ENCODE results near the gene C4A. TPM values are rescaled to one million over a fixed set of nuclear protein-coding genes. Genes with fewer than 3 reads are reported as not detected.
A peak's percentile ranks its signal among the peaks of the same experiment; 100 is the strongest.

C4A gene
- total RNA-seq, 1 experiment from 2014 or later = 7.0 TPM

DNA sequence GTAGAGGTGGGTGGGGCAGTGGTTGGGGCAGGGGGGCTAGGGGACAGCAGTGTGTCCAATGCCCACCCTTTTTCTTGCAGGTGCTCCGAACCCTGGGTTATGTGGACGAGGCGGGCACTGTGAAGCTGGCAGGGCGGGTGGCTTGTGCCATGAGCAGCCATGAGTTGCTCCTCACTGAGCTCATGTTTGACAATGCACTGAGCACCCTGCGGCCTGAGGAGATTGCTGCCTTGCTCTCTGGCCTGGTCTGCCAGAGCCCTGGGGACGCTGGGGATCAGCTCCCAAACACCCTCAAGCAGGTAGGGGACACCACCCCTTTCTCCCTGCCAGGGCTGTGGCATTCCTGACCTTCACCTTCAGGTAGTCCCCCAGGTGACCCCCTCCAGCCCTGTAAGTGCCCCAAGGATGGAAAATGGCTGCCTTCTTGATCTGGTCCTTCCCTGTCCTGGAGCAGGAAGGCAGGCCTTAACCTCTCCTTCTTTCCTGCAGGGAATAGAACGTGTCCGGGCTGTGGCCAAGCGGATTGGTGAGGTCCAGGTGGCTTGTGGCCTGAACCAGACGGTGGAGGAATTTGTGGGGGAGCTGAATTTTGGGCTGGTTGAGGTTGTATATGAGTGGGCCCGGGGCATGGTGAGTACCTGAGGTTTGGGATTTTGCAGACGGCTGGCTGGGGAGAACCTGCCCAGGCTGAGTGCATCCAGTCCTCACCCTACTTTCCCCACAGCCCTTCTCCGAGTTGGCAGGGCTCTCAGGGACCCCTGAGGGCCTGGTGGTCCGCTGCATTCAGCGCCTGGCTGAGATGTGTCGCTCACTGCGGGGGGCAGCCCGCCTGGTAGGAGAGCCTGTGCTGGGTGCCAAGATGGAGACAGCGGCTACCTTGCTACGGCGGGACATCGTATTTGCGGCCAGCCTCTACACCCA, 12.8 kb upstream of the C4A start:
- no peak overlapping the region for H2AFZ ChIP-seq
- H3F3A ChIP-seq (ENCODE audit: insufficient read depth, low read depth) = peaks cover 18% of the 10 kb centered on the region
- no peaks in the 10 kb centered on the region for H3K9me3 ChIP-seq (ENCODE audit: insufficient read depth, low read depth)
- no peaks in the 10 kb centered on the region for H4K20me1 ChIP-seq (ENCODE audit: insufficient read depth)
- no peaks in the 10 kb centered on the region for H3K9me2 ChIP-seq (ENCODE audit: insufficient read depth)
- no peaks in the 10 kb centered on the region for H3K27me3 ChIP-seq (ENCODE audit: insufficient read depth, low read depth)
- peaks cover 33% of the 10 kb centered on the region for H3K79me2 ChIP-seq (ENCODE audit: low read depth)
- POLR2A ChIA-PET (ENCODE audit: unreplicated experiment) = interaction anchor here (0.6 kb wide), 2 partner anchors 17 to 106 kb away, joined by 3 to 4 read pairs; partner anchors contain the start of gene NEU1
- TF ChIP-seq, protein P1, sequence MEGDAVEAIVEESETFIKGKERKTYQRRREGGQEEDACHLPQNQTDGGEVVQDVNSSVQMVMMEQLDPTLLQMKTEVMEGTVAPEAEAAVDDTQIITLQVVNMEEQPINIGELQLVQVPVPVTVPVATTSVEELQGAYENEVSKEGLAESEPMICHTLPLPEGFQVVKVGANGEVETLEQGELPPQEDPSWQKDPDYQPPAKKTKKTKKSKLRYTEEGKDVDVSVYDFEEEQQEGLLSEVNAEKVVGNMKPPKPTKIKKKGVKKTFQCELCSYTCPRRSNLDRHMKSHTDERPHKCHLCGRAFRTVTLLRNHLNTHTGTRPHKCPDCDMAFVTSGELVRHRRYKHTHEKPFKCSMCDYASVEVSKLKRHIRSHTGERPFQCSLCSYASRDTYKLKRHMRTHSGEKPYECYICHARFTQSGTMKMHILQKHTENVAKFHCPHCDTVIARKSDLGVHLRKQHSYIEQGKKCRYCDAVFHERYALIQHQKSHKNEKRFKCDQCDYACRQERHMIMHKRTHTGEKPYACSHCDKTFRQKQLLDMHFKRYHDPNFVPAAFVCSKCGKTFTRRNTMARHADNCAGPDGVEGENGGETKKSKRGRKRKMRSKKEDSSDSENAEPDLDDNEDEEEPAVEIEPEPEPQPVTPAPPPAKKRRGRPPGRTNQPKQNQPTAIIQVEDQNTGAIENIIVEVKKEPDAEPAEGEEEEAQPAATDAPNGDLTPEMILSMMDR (conservative IDR thresholded peaks at IDR 0.05) = no peak
- TF ChIP-seq EZH2 (IDR thresholded peaks at IDR 0.05; ENCODE audit: low read depth) = no peak
- H3K4me3 ChIP-seq = no peak overlapping the region
- H3K4me1 ChIP-seq (replicated peaks; ENCODE audit: insufficient read depth) = peaks cover 15% of the 10 kb centered on the region
- CTCF ChIA-PET = interaction anchor here (0.6 kb wide), 1 partner anchor 26 kb away, joined by 4 read pairs; no protein-coding TSS in a partner anchor
- BruUV-seq (replicated peaks) = no TSS peak
- DNase-seq = no peak
- H3K36me3 ChIP-seq (ENCODE audit: low read depth) = 0 out of 2 replicates have a peak, but pooled peaks cover 4% of the 10 kb centered on the region
- intact Hi-C loops (cut with micrococcal nuclease; ENCODE audit: unreplicated experiment) = no loop called here
- no peak overlapping the region for H3K27ac ChIP-seq
- H3K4me2 ChIP-seq = no peak overlapping the region

DNA sequence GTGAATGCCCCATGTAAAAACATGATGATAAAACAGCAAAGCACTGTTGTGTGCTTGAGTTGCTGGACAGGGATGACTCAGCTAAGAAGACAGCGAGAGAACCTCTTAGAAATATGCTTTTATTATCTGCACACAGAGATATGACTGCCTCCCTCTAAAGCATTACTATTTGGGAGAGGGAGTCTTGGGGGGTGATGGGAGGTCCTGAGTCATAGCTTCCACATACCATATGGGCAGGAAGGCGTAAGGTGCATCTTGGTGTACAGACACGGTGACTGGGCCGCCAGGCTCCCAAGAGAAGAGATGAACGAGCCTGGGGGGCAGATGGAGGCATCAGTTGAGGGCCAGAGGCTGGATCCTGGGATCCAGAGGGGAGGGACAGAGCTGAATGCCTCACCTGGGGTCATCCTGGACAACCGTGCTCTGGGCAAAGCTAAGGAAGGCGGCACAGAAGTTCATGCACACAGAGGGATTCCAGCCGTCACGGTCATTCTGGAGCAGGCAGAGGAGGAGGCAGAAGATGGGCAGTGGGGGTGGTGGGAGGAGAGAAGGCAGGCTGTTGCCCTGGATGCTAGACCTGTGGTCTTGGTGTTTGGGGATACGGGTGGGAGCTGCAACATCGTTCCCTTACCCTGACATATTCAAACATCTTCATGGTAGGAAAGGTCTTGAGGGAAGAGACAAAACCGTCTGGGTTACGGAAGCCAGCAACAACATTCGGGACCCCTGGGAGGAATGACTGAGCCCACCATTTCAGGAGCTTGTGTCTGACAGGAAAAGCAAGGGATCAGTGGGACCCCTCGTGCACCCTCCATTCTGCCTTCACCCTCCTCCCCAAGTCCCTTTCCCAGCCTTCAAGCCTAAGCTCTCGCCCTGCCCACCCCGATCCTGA, 11.9 kb upstream of the C4A start:
- Histone ChIP-seq H3F3A (ENCODE audit: insufficient read depth, low read depth) (peaks cover 18% of the 10 kb centered on the region), H3K4me3 (peak overlapping the region; percentile 88; the same call in 1 of the 2 replicates), H3K27ac (no peak overlapping the region), H3K27me3 (ENCODE audit: insufficient read depth, low read depth) (no peaks in the 10 kb centered on the region), H3K4me2 (peak overlapping the region; percentile 92), H3K36me3 (ENCODE audit: low read depth) (0 out of 2 replicates have a peak, but pooled peaks cover 4% of the 10 kb centered on the region), H3K79me2 (ENCODE audit: low read depth) (peaks cover 40% of the 10 kb centered on the region), H2AFZ (no peak overlapping the region), H3K9me2 (ENCODE audit: insufficient read depth) (no peaks in the 10 kb centered on the region), H3K9me3 (ENCODE audit: insufficient read depth, low read depth) (no peaks in the 10 kb centered on the region), H4K20me1 (ENCODE audit: insufficient read depth) (no peaks in the 10 kb centered on the region), H3K4me1 (replicated peaks; ENCODE audit: insufficient read depth) (peaks cover 15% of the 10 kb centered on the region)
- CTCF ChIA-PET = interaction anchor here (0.6 to 0.7 kb wide), 2 partner anchors 27 to 1015 kb away, joined by 3 to 4 read pairs; no protein-coding TSS in a partner anchor
- intact Hi-C loops (cut with micrococcal nuclease; ENCODE audit: unreplicated experiment) = no loop called here
- BruUV-seq (replicated peaks) = no TSS peak
- POLR2A ChIA-PET (ENCODE audit: unreplicated experiment) = interaction anchor here (0.6 kb wide), 1 partner anchor 158 kb away, joined by 4 read pairs; the partner anchor contains the start of gene ATF6B
- no peak for DNase-seq
- TF ChIP-seq, protein P1 (conservative IDR thresholded peaks at IDR 0.05) = no peak
- TF ChIP-seq EZH2 (IDR thresholded peaks at IDR 0.05; ENCODE audit: low read depth) = no peak
